Stimulated activated memory B cell treated with anti-CD40 and anti-IgM and Interleukin-4, amounts not matched to agents 10 μg/mL and 1 μg/mL and 100 μg/mL, for 72 hours (primary cell): Measurements from ENCODE around the gene PIK3R5.

Experiments used
- ATAC-seq: fragments of 150-1000 bp; cut with Tn5 transposase; 2 replicates; pipeline ENCODE4 v1.10.0; 2021
- H3K27ac Mint-ChIP-seq: one replicate; pipeline ENCODE4 v1.8.0; 2022; ENCODE audit warnings: mild to moderate bottlenecking, mixed read lengths
- H3K27me3 Mint-ChIP-seq: one replicate; pipeline ENCODE4 v1.8.0; 2022; ENCODE audit warnings: mixed read lengths
- H3K36me3 Mint-ChIP-seq: one replicate; pipeline ENCODE4 v1.8.0; 2022; ENCODE audit warnings: mixed read lengths
- H3K4me1 Mint-ChIP-seq: one replicate; pipeline ENCODE4 v1.8.0; 2022; ENCODE audit warnings: mixed read lengths
- H3K4me3 Mint-ChIP-seq: one replicate; pipeline ENCODE4 v1.8.0; 2022; ENCODE audit warnings: mild to moderate bottlenecking, moderate library complexity, mixed read lengths
- H3K9me3 Mint-ChIP-seq: one replicate; pipeline ENCODE4 v1.8.0; 2022; ENCODE audit warnings: mixed read lengths

Gene PIK3R5

GRCh38 chr17:8965394-8966168, at the start of gene PIK3R5:
Gene PIK3R5, minus strand, starts transcription at chr17:8965707. Its CDS starts 54,213 bp downstream, at chr17:8911494.
- peak; percentile 94 for ATAC-seq
- peaks cover 33% of the 10 kb centered on the region for H3K36me3 Mint-ChIP-seq

GRCh38 chr17:9011001-9011400, 45.5 kb upstream of the PIK3R5 start:
- H3K36me3 Mint-ChIP-seq = no peaks in the 10 kb centered on the region
- H3K4me1 Mint-ChIP-seq = no peaks in the 10 kb centered on the region
- no peak for ATAC-seq
- peaks cover 78% of the 10 kb centered on the region for H3K27me3 Mint-ChIP-seq
- no peak overlapping the region for H3K4me3 Mint-ChIP-seq
- no peaks in the 10 kb centered on the region for H3K9me3 Mint-ChIP-seq
- no peak overlapping the region for H3K27ac Mint-ChIP-seq

More at GRCh38 chr17:8965394-8966168, at the start of gene PIK3R5:
- Mint-ChIP-seq H3K4me3 (peak within 1 kb of the TSS; percentile 88), H3K9me3 (peaks cover 13% of the 10 kb centered on the region), H3K27ac (peak within 1 kb of the TSS; percentile 55), H3K27me3 (no peaks in the 10 kb centered on the region), H3K4me1 (peaks cover 55% of the 10 kb centered on the region)

- Mint-ChIP-seq H3K27ac (no peak overlapping the region), H3K4me3 (no peak overlapping the region), H3K36me3 (no peaks in the 10 kb centered on the region), H3K27me3 (peaks cover 91% of the 10 kb centered on the region), H3K9me3 (no peaks in the 10 kb centered on the region), H3K4me1 (peaks cover 6% of the 10 kb centered on the region)
- ATAC-seq = no peak
Observed at GRCh38 chr17:9009737-9010136, 44.2 kb upstream of the PIK3R5 start.

DNA sequence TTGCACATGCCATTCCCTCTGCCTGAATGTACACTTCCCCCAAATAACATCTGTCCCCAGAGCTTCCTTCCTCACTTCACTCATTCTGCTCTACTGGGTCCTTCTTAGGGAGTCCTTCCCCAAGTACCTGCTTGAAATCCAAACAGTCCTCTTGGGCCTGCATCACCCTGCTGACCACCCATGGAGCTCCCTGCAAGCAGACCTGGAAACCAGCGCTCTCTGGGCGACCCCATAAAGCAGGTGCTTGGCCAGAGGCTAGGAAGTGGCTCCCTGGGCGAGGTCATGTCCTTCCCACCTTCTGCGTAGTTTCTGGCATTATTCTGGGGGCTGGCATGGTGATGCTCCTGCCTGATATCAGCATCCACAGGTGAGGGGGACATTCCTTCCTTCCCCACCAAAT, 43.6 kb upstream of the PIK3R5 start:
- H3K36me3 Mint-ChIP-seq = no peaks in the 10 kb centered on the region
- H3K27me3 Mint-ChIP-seq = peaks cover 97% of the 10 kb centered on the region
- no peak overlapping the region for H3K27ac Mint-ChIP-seq
- H3K9me3 Mint-ChIP-seq = no peaks in the 10 kb centered on the region
- no peak for ATAC-seq
- no peak overlapping the region for H3K4me3 Mint-ChIP-seq
- peaks cover 8% of the 10 kb centered on the region for H3K4me1 Mint-ChIP-seq

DNA sequence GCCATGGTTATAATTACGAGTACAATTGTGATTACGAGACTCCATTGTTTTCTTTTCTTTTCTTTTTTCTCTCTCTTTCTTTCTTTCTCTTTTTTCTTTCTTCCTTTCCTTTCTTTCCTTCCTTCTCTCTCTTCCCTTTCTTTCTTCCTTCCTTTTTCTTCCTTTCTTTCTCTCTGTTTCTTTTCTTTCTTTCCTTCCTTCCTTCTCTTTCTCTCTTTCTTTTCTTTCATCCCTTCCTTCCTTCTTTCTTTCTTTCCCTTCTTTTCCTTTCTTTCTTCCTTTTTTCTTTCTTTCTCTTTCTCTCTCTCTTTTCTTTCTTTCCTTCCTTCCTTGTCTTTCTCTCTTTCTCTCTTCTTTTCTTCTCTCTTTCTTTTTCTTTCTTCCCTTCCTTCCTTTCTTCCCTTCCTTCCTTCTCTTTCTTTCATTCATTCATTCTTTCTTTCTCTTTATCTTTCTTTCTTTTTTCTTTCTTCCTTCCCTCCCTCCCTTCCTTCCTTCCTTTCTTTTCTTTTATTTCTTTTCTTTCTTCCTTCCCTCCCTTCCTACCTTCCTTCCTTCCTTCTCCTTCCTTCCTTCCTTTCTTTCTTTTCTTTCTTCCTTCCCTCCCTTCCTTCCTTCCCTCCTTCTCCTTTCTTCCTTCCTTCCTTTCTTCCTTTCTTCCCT, 41.7 kb upstream of the PIK3R5 start:
- peaks cover 92% of the 10 kb centered on the region for H3K27me3 Mint-ChIP-seq
- H3K36me3 Mint-ChIP-seq = no peaks in the 10 kb centered on the region
- no peak overlapping the region for H3K27ac Mint-ChIP-seq
- no peak for ATAC-seq
- H3K9me3 Mint-ChIP-seq = no peaks in the 10 kb centered on the region
- no peak overlapping the region for H3K4me3 Mint-ChIP-seq
- H3K4me1 Mint-ChIP-seq = peaks cover 20% of the 10 kb centered on the region

- H3K36me3 Mint-ChIP-seq = no peaks in the 10 kb centered on the region
- no peak overlapping the region for H3K4me3 Mint-ChIP-seq
- H3K27ac Mint-ChIP-seq = no peak overlapping the region
- peaks cover 29% of the 10 kb centered on the region for H3K4me1 Mint-ChIP-seq
- no peaks in the 10 kb centered on the region for H3K9me3 Mint-ChIP-seq
- peaks cover 86% of the 10 kb centered on the region for H3K27me3 Mint-ChIP-seq
- no peak for ATAC-seq
Observed at GRCh38 chr17:9006175-9006767, 40.8 kb upstream of the PIK3R5 start.

DNA sequence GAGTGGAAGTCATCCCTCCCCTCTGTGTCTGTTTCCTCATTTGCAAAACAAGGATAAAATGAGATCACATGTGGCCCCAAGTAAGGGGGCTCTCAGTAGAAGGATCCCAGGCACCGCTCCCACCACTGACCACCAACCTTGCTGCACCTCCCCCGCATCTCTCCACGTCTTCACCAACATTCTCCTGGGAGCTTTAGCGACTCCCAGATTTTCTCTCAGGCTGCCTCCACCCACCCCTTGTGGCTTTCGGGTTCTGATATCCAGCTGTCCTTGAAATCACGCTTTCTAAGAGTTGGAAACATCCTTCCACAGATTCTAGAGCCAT, 39.4 kb upstream of the PIK3R5 start:
- Mint-ChIP-seq H3K27ac (no peak overlapping the region), H3K27me3 (peaks cover 72% of the 10 kb centered on the region), H3K9me3 (no peaks in the 10 kb centered on the region), H3K36me3 (no peaks in the 10 kb centered on the region), H3K4me1 (peaks cover 32% of the 10 kb centered on the region), H3K4me3 (no peak overlapping the region)
- ATAC-seq = no peak

GRCh38 chr17:9004132-9004960, 38.8 kb upstream of the PIK3R5 start:
- Mint-ChIP-seq H3K27ac (no peak overlapping the region), H3K36me3 (no peaks in the 10 kb centered on the region), H3K4me1 (peaks cover 32% of the 10 kb centered on the region), H3K9me3 (no peaks in the 10 kb centered on the region), H3K27me3 (peaks cover 66% of the 10 kb centered on the region), H3K4me3 (peak overlapping the region; percentile 69)
- ATAC-seq = no peak

DNA sequence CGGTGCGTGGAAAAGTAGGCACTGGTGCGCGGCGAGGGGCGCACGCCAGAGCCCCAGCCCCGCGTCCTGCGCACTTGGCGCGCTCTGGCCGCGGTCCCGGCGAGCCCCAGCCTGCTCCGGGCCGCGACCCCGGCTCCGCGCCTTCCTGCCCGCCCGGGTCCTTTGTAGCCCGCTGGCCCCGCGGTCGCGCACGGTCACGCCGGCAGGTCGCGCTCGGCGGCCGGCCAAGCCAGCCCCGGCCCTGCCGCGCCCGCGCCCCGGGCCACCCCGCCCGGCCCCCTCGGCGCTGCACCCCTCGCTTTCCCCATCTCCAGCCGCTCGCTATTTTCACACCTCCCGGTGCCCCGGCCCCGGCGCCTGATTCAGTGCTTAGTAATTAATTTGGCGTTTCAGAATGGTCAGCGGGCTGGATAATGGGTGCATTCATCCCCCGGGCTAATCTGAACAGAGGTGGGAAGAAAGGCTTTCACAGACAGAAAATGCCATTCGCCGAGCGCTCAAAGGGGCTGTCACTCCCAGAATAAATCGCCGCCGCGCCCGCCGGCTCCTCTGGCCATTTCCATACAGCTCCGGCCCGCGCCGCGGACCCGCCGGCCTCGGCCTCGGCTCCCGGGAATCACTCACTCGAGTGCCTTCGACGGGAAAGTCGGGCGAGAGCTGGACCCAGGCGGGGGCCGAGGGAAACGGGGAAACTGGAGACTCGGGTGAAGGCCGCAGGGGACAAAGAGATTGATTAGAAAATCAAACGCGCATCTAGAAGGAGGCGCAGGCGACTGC, 38.0 kb upstream of the PIK3R5 start:
- Mint-ChIP-seq H3K36me3 (no peaks in the 10 kb centered on the region), H3K27me3 (peaks cover 58% of the 10 kb centered on the region), H3K27ac (no peak overlapping the region), H3K4me3 (peak overlapping the region; percentile 69), H3K9me3 (no peaks in the 10 kb centered on the region), H3K4me1 (peaks cover 32% of the 10 kb centered on the region)
- ATAC-seq = peak; percentile 28

- Mint-ChIP-seq H3K27ac (no peak overlapping the region), H3K9me3 (no peaks in the 10 kb centered on the region), H3K36me3 (no peaks in the 10 kb centered on the region), H3K27me3 (peaks cover 52% of the 10 kb centered on the region), H3K4me1 (peaks cover 32% of the 10 kb centered on the region), H3K4me3 (peak overlapping the region; percentile 69)
- peak; percentile 75 for ATAC-seq
Observed at GRCh38 chr17:9002606-9003354, 37.3 kb upstream of the PIK3R5 start.

DNA sequence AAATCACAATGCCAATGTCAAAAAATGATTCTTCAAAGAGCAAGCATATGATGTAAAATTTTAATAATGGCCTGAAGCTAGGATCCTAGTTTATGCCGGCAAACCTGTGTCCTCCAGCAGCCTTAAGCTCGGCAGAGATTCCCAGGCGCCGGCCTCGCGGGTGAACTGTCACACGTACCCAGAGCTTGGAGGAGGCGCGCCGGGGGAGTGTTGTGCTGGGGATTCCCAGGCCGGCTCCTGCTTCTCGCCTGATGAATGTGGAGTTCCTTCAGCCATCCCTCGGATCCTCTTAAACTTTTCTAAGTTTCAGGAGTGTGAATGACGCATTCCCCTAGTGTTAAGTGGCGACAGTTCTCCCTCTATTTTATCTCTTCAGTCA, 36.7 kb upstream of the PIK3R5 start:
- Mint-ChIP-seq H3K27me3 (peaks cover 46% of the 10 kb centered on the region), H3K4me3 (peak overlapping the region; percentile 69)

GRCh38 chr17:9001559-9001958, 36.1 kb upstream of the PIK3R5 start:
- H3K9me3 Mint-ChIP-seq = no peaks in the 10 kb centered on the region
- no peak overlapping the region for H3K27ac Mint-ChIP-seq
- ATAC-seq = no peak
- H3K4me3 Mint-ChIP-seq = peak overlapping the region; percentile 3
- no peaks in the 10 kb centered on the region for H3K36me3 Mint-ChIP-seq
- H3K27me3 Mint-ChIP-seq = peaks cover 40% of the 10 kb centered on the region
- H3K4me1 Mint-ChIP-seq = peaks cover 32% of the 10 kb centered on the region

More for the DNA sequence above, 36.7 kb upstream of the PIK3R5 start:
- Mint-ChIP-seq H3K4me1 (peaks cover 32% of the 10 kb centered on the region), H3K9me3 (no peaks in the 10 kb centered on the region), H3K36me3 (no peaks in the 10 kb centered on the region), H3K27ac (no peak overlapping the region)
- no peak for ATAC-seq

GRCh38 chr17:8997994-8998628, 32.6 kb upstream of the PIK3R5 start:
- Mint-ChIP-seq H3K4me3 (no peak overlapping the region), H3K27me3 (peaks cover 8% of the 10 kb centered on the region), H3K9me3 (peaks cover 3% of the 10 kb centered on the region), H3K27ac (no peak overlapping the region), H3K36me3 (no peaks in the 10 kb centered on the region), H3K4me1 (peaks cover 24% of the 10 kb centered on the region)
- ATAC-seq = peak; percentile 77

GRCh38 chr17:8995711-8996110, 30.2 kb upstream of the PIK3R5 start:
- Mint-ChIP-seq H3K27me3 (no peaks in the 10 kb centered on the region), H3K9me3 (peaks cover 3% of the 10 kb centered on the region), H3K36me3 (no peaks in the 10 kb centered on the region), H3K27ac (no peak overlapping the region), H3K4me1 (peaks cover 12% of the 10 kb centered on the region), H3K4me3 (no peak overlapping the region)
- ATAC-seq = no peak
